DOHH2 (cell line): Measurements from ENCODE around the gene LSMEM2.

Experiments
- EZH2phosphoT487 ChIP-seq: fragments of 200-600 bp; sonication (generic); IDR thresholded peaks from 2 replicates; pipeline ENCODE4 v1.6.1; 2017; ENCODE audit warnings: borderline replicate concordance, mild to moderate bottlenecking, antibody characterized with exemption, low read length, moderate library complexity, mixed read lengths
- TF ChIP-seq, protein P1 (sequence below): fragments of 200-600 bp; sonication (generic); IDR thresholded peaks from one replicate; pipeline ENCODE4 v1.5.1; 2014; ENCODE audit warnings: antibody characterized with exemption, mild to moderate bottlenecking, low read depth, low read length; ENCODE audit not compliant: poor library complexity, severe bottlenecking

DNA sequence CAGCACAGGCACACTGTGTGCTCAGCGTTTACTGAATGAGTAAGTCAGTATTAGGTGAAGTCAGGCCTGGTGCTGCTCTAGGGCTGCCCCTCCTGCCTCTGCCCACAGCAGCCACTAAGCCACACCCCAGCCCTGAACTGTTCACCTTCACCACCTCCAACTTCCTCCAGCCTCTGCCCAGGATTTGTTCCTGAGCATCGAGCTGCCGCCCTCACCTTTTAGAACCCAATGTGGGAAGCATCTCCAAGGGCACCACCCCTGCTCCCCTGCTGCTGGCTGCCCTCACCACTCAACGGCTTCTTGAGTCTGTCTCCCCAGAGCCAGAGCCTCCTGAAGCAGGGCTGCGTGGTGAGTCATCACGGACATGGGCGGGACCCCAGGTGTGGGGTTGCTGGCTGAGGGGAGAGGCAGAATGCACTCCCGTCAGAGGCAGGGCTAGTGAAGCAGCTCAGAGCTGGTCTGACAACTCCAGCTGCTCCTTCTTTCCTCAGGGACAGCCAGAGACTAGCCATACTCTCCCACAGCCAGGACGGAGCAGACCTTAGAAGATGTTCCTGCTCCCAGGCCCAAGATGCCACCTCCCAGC, 37.9 kb downstream of the LSMEM2 start:
- TF ChIP-seq, protein P1, sequence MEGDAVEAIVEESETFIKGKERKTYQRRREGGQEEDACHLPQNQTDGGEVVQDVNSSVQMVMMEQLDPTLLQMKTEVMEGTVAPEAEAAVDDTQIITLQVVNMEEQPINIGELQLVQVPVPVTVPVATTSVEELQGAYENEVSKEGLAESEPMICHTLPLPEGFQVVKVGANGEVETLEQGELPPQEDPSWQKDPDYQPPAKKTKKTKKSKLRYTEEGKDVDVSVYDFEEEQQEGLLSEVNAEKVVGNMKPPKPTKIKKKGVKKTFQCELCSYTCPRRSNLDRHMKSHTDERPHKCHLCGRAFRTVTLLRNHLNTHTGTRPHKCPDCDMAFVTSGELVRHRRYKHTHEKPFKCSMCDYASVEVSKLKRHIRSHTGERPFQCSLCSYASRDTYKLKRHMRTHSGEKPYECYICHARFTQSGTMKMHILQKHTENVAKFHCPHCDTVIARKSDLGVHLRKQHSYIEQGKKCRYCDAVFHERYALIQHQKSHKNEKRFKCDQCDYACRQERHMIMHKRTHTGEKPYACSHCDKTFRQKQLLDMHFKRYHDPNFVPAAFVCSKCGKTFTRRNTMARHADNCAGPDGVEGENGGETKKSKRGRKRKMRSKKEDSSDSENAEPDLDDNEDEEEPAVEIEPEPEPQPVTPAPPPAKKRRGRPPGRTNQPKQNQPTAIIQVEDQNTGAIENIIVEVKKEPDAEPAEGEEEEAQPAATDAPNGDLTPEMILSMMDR = no peak
- TF ChIP-seq EZH2phosphoT487 = no peak
